HepG2 (cell line): ENCODE measurements around the gene ACKR3. TPM values are rescaled to one million over a fixed set of nuclear protein-coding genes. Genes with fewer than 3 reads are reported as not detected.

ENCODE experiments used
- ATAC-seq: fragments of 200-7000 bp; cut with Tn5 transposase; 3 replicates; pipeline ENCODE4 v1.9.1; 2020; ENCODE audit warnings: mild to moderate bottlenecking, moderate library complexity
- BruUV-seq: library from RNA; stranded (reverse); fragments of 400-500 nt; replicated peaks from 2 replicates; lab custom pipeline; 2021; lab: Mats Ljungman, UMichigan
- CTCF ChIA-PET: fragments of 300-600 bp; formaldehyde crosslinking; extraction: SDS; loops from one replicate; lab custom pipeline; 2021; ENCODE audit warnings: low total read pairs, inconsistent platforms, low intra/inter-chr PET ratio; lab: Yijun Ruan, JAX
- POLR2A ChIA-PET: fragments of 350-600 bp; sonication (Branson Sonifier 250); formaldehyde crosslinking; loops from one replicate; lab custom pipeline; 2020; ENCODE audit warnings: antibody characterized with exemption, inconsistent platforms; lab: Yijun Ruan, JAX
- DNase-seq: peaks from one replicate; pipeline ENCODE4 v3.0.0-alpha.2; 2015; ENCODE audit warnings: low spot score
- FAIRE-seq: peaks from 3 replicates; lab custom pipeline; 2011; peaks lifted over from hg19 to GRCh38; lab: Jason Lieb, UNC
- H2AFZ ChIP-seq: one replicate; pipeline ENCODE4 v1.6.1; 2011; ENCODE audit warnings: low read length, inconsistent platforms
- H3K27ac ChIP-seq: fragments of 300-600 bp; 3 replicates; pipeline ENCODE4 v1.8.0; 2011; ENCODE audit warnings: mixed run types, mild to moderate bottlenecking, mixed read lengths, low read length, inconsistent platforms; ENCODE audit not compliant: insufficient read depth; ENCODE audit errors: extremely low read length
- H3K27me3 ChIP-seq, 2 experiments: fragments of 200-600 bp in 1 of 2; 2 replicates in 1 of 2; 3 replicates in 1 of 2; pipeline versions ENCODE4 v1.6.0 to v1.8.0; 2011; ENCODE audit warnings: low read length in 2 of 2, mild to moderate bottlenecking in 2 of 2, moderate library complexity in 2 of 2, inconsistent platforms in 1 of 2; ENCODE audit not compliant: insufficient read depth in 2 of 2, control insufficient read depth in 1 of 2
- H3K36me3 ChIP-seq, 2 experiments: fragments of 200-600 bp in 1 of 2; replicated peaks in 1 of 2; 2 replicates in 1 of 2; 3 replicates in 1 of 2; pipeline versions ENCODE4 v1.5.1 to v1.8.0; 2011; ENCODE audit warnings: low read length in 2 of 2, inconsistent platforms in 1 of 2; ENCODE audit not compliant: insufficient read depth in 2 of 2, control insufficient read depth in 1 of 2
- H3K4me1 ChIP-seq: 2 replicates; pipeline ENCODE4 v1.5.1; 2012; ENCODE audit warnings: low read length, inconsistent platforms; ENCODE audit not compliant: insufficient read depth
- H3K4me2 ChIP-seq: 2 replicates; pipeline ENCODE4 v1.6.0; 2011; ENCODE audit warnings: low read depth, low read length, inconsistent platforms
- H3K4me3 ChIP-seq, 3 experiments: fragments of 200-600 bp in 1 of 3; sonication (generic), shearing (Covaris generic) in 1 of 3; replicated peaks in 1 of 3; 2 replicates each; pipeline ENCODE4 v1.5.1; 2011 to 2016; ENCODE audit warnings: low read length in 3 of 3, inconsistent platforms in 2 of 3, low read depth in 2 of 3, mild to moderate bottlenecking in 2 of 3, control low read depth in 1 of 3, mixed read lengths in 1 of 3; ENCODE audit not compliant: insufficient read depth in 1 of 3
- H3K79me2 ChIP-seq: one replicate; pipeline ENCODE4 v1.6.1; 2011; ENCODE audit warnings: low read length, inconsistent platforms; ENCODE audit not compliant: insufficient read depth
- H3K9ac ChIP-seq: 2 replicates; pipeline ENCODE4 v1.6.0; 2011; ENCODE audit warnings: mild to moderate bottlenecking, low read depth, low read length, inconsistent platforms; ENCODE audit not compliant: insufficient read depth
- H3K9me3 ChIP-seq: 2 replicates; pipeline ENCODE4 v1.5.1; 2012; ENCODE audit warnings: mild to moderate bottlenecking, low read length
- H4K20me1 ChIP-seq: 2 replicates; pipeline ENCODE4 v1.6.0; 2011; ENCODE audit warnings: inconsistent platforms, mild to moderate bottlenecking, low read length, moderate library complexity; ENCODE audit not compliant: insufficient read depth
- BCL6 ChIP-seq: IDR thresholded peaks from 2 replicates; pipeline ENCODE4 v1.6.1; 2016; ENCODE audit warnings: missing genetic modification reagents, missing compliant biosample characterization
- DZIP1 ChIP-seq: sonication (generic); formaldehyde crosslinking; IDR thresholded peaks from 2 replicates; pipeline ENCODE4 v1.5.0; 2020; ENCODE audit warnings: mild to moderate bottlenecking, missing genetic modification reagents
- ETV6 ChIP-seq: sonication (generic); formaldehyde crosslinking; conservative IDR thresholded peaks from 2 replicates; pipeline ENCODE4 v1.4.0; 2020; ENCODE audit warnings: missing genetic modification reagents
- FOXK2 ChIP-seq: fragments of 450-650 bp; IDR thresholded peaks from 2 replicates; pipeline ENCODE4 v1.6.1; 2016
- GTF3A ChIP-seq: sonication (generic); formaldehyde crosslinking; conservative IDR thresholded peaks from 2 replicates; pipeline ENCODE4 v1.4.0; 2020; ENCODE audit warnings: mild to moderate bottlenecking, missing genetic modification reagents
- HDAC1 ChIP-seq: sonication (generic); formaldehyde crosslinking; IDR thresholded peaks from 2 replicates; pipeline ENCODE4 v1.5.1; 2020; ENCODE audit warnings: mild to moderate bottlenecking, missing genetic modification reagents
- HDAC6 ChIP-seq: fragments of 200-600 bp; sonication (generic); IDR thresholded peaks from 2 replicates; pipeline ENCODE4 v1.7.0; 2017; ENCODE audit warnings: mild to moderate bottlenecking, antibody characterized with exemption, low read length, low read depth
- JDP2 ChIP-seq: sonication (generic); formaldehyde crosslinking; IDR thresholded peaks from 2 replicates; pipeline ENCODE4 v1.8.1; 2022; ENCODE audit warnings: missing genetic modification reagents, borderline replicate concordance
- MAZ ChIP-seq, 2 experiments: sonication (generic) in 1 of 2; formaldehyde crosslinking in 1 of 2; IDR thresholded peaks; 2 replicates each; pipeline versions ENCODE4 v1.5.0 to v1.6.1; 2012 to 2020; ENCODE audit warnings: low read depth in 2 of 2, mild to moderate bottlenecking in 2 of 2, borderline replicate concordance in 1 of 2, improper control_type of control experiment in 1 of 2, low read length in 1 of 2, missing genetic modification reagents in 1 of 2, moderate library complexity in 1 of 2
- MIXL1 ChIP-seq: IDR thresholded peaks from 2 replicates; pipeline ENCODE4 v1.6.1; 2016
- POLR2AphosphoS5 ChIP-seq: IDR thresholded peaks from 2 replicates; pipeline ENCODE4 v1.6.1; 2012; ENCODE audit warnings: low read depth, low read length
- TARDBP ChIP-seq: sonication (generic); formaldehyde crosslinking; IDR thresholded peaks from 2 replicates; pipeline ENCODE4 v1.8.0; 2022; ENCODE audit warnings: mild to moderate bottlenecking, missing genetic modification reagents
- ZFP36L2 ChIP-seq: sonication (generic); formaldehyde crosslinking; IDR thresholded peaks from 2 replicates; pipeline ENCODE4 v1.4.0; 2020; ENCODE audit warnings: missing genetic modification reagents
- ZNF280D ChIP-seq: sonication (generic); formaldehyde crosslinking; IDR thresholded peaks from 2 replicates; pipeline ENCODE4 v1.5.1; 2020; ENCODE audit warnings: mild to moderate bottlenecking, missing genetic modification reagents
- ZNF567 ChIP-seq: sonication (generic); formaldehyde crosslinking; IDR thresholded peaks from 2 replicates; pipeline ENCODE4 v1.8.1; 2023; ENCODE audit warnings: mild to moderate bottlenecking, missing genetic modification reagents, borderline replicate concordance
- ZNF720 ChIP-seq: sonication (generic); formaldehyde crosslinking; IDR thresholded peaks from 2 replicates; pipeline ENCODE4 v1.4.0; 2020; ENCODE audit warnings: missing genetic modification reagents
- ZNF891 ChIP-seq: sonication (generic); formaldehyde crosslinking; IDR thresholded peaks from 2 replicates; pipeline ENCODE4 v1.5.0; 2020; ENCODE audit warnings: mild to moderate bottlenecking, missing genetic modification reagents
- WGBS: methylation state at CpG from one replicate; pipeline ENCODE4 v1.1.6; 2017; ENCODE audit warnings: low lambda C conversion rate; 5-methylcytosine and 5-hydroxymethylcytosine counted together
- in situ Hi-C: cut with HindIII; loops from 2 replicates; pipeline ENCODE4 v1.10.0; 2017; ENCODE audit warnings: low pct_unique_long_range_greater_than_20kb; ENCODE audit not compliant: extremely low pct_ligation_motif_present
- intact Hi-C: fragments of 100-400 bp; cut with micrococcal nuclease; formaldehyde crosslinking; loops from one replicate; pipeline ENCODE4 v1.10.0; 2022; ENCODE audit not compliant: unreplicated experiment
- polyA plus RNA-seq, 8 experiments: library from polyadenylated mRNA; depleted of rRNA in 3 of 8; stranded (reverse) in 7 of 8; unstranded in 1 of 8; fragments of >200 nt; fragmentation: Illumina TruSeq in 4 of 8; extraction: Trizol in 4 of 8; gene quantifications; 2 replicates each; pipeline versions ENCODE4 v1.2.1 to v1.2.3, GENCODE V29; 2011 to 2016; ENCODE audit warnings: low read depth in 4 of 8, missing spikeins in 1 of 8, mixed read lengths in 1 of 8; ENCODE audit not compliant: insufficient read depth in 1 of 8
- total RNA-seq, 5 experiments: library from RNA; depleted of rRNA; stranded (reverse); fragments of >200 nt; fragmentation: Illumina TruSeq; extraction: Trizol; gene quantifications; 2 replicates each; pipeline ENCODE4 v1.2.3, GENCODE V29; 2016; ENCODE audit warnings: low read depth in 1 of 5

Gene ACKR3
- total and polyA plus RNA-seq, 2 of the 13 experiments (the other 11 are each of a cell fraction or from before 2014, with no cell fraction given): not detected

GRCh38 chr2:236621786-236622185, 52.2 kb downstream of the ACKR3 start (continued):
- TF ChIP-seq MAZ (IDR thresholded peaks at IDR 0.05; ENCODE audit: borderline replicate concordance, low read depth, low read length): no peak
- no peak for TF ChIP-seq MAZ (CRISPR knock-in tag; IDR thresholded peaks at IDR 0.05; ENCODE audit: low read depth)
- no peak for TF ChIP-seq DZIP1
- TF ChIP-seq JDP2: no peak
- TF ChIP-seq ZNF567 (CRISPR knock-in tag): no peak
- no peak for TF ChIP-seq ZNF891

- Histone ChIP-seq H3K36me3 (no peaks in the 10 kb centered on the region), H3K4me1 (no peaks in the 10 kb centered on the region), H3K9me3 (no peaks in the 10 kb centered on the region), H3K27me3 (peaks cover 4 to 44% of the 10 kb centered on the region in 2 experiments; a peak in 4 of 5 replicates), H3K27ac (no peak overlapping the region), H4K20me1 (no peaks in the 10 kb centered on the region), H2AFZ (no peak overlapping the region), H3K9ac (no peak overlapping the region), H3K4me3 (no peak overlapping the region), H3K79me2 (no peaks in the 10 kb centered on the region), H3K4me2 (no peak overlapping the region)
- no peak for DNase-seq
- ATAC-seq: no peak
- intact Hi-C loops (no loop called here), in situ Hi-C loops (no loop called here)
- TF ChIP-seq BCL6 (CRISPR knock-in tag) (no peak), GTF3A (CRISPR knock-in tag) (no peak), MIXL1 (CRISPR knock-in tag) (no peak), ZNF720 (no peak), FOXK2 (no peak), ZFP36L2 (CRISPR knock-in tag) (no peak), HDAC1 (CRISPR knock-in tag) (no peak), ETV6 (CRISPR knock-in tag) (no peak), POLR2AphosphoS5 (no peak), HDAC6 (no peak), TARDBP (CRISPR knock-in tag) (no peak), ZNF280D (CRISPR knock-in tag) (no peak)
- CTCF ChIA-PET: no interaction called here
- no peak for FAIRE-seq
- WGBS: 27% methylated on average over 6 of the region's 6 CpGs
- POLR2A ChIA-PET: no interaction called here
- no TSS peak for BruUV-seq
Measured at GRCh38 chr2:236622201-236622600, 52.6 kb downstream of the ACKR3 start.
